WTC11 (cell line): ENCODE results near the gene GOLGA2. TPM values are rescaled to one million over a fixed set of nuclear protein-coding genes. Genes with fewer than 3 reads are reported as not detected.

Source experiments
- ATAC-seq: fragments of 200-7000 bp; cut with Tn5 transposase; 2 replicates; pipeline ENCODE4 v1.10.0; 2021; ENCODE audit warnings: mild to moderate bottlenecking, moderate library complexity
- CTCF ChIA-PET: fragments of 300-600 bp; sonication (Branson Sonifier 250); formaldehyde crosslinking; loops from one replicate; lab custom pipeline; 2021; ENCODE audit warnings: antibody characterized with exemption; lab: Charles Lee
- POLR2A ChIA-PET: fragments of 350-600 bp; sonication (Branson Sonifier 250); formaldehyde crosslinking; loops from one replicate; lab custom pipeline; 2021; ENCODE audit warnings: antibody characterized with exemption; lab: Charles Lee
- DNase-seq: peaks from one replicate; pipeline ENCODE4 v3.0.0; 2021; ENCODE audit warnings: low spot score
- H3K27ac Mint-ChIP-seq: 2 replicates; pipeline ENCODE4 v1.8.0; 2021; ENCODE audit warnings: mixed read lengths
- H3K27me3 Mint-ChIP-seq: 2 replicates; pipeline ENCODE4 v1.8.0; 2021; ENCODE audit warnings: low read depth, mild to moderate bottlenecking, moderate library complexity, mixed read lengths
- H3K36me3 Mint-ChIP-seq: 2 replicates; pipeline ENCODE4 v1.8.0; 2021; ENCODE audit warnings: mixed read lengths
- H3K4me1 Mint-ChIP-seq: 2 replicates; pipeline ENCODE4 v1.8.0; 2022; ENCODE audit warnings: mixed read lengths
- H3K4me3 Mint-ChIP-seq: 2 replicates; pipeline ENCODE4 v1.8.0; 2021; ENCODE audit warnings: mild to moderate bottlenecking, moderate library complexity, mixed read lengths
- H3K9me3 Mint-ChIP-seq: 2 replicates; pipeline ENCODE4 v1.8.0; 2021; ENCODE audit warnings: mixed read lengths
- ATF2 ChIP-seq: sonication (generic); formaldehyde crosslinking; IDR thresholded peaks from 2 replicates; pipeline ENCODE4 v1.8.1; 2022; ENCODE audit warnings: low read depth, missing genetic modification reagents, borderline replicate concordance
- CDX4 ChIP-seq: fragments of 250-450 bp; sonication (Bioruptor Pico); IDR thresholded peaks from 2 replicates; pipeline ENCODE4 v1.9.0; 2021; ENCODE audit warnings: moderate library complexity, mild to moderate bottlenecking, inconsistent platforms, borderline replicate concordance
- CREB1 ChIP-seq: sonication (generic); formaldehyde crosslinking; IDR thresholded peaks from 2 replicates; pipeline ENCODE4 v1.8.0; 2023; ENCODE audit warnings: mild to moderate bottlenecking, missing genetic modification reagents
- CREM ChIP-seq: sonication (generic); formaldehyde crosslinking; IDR thresholded peaks from 2 replicates; pipeline ENCODE4 v1.8.1; 2022; ENCODE audit warnings: mild to moderate bottlenecking, missing genetic modification reagents, moderate library complexity
- E2F1 ChIP-seq: sonication (generic); formaldehyde crosslinking; IDR thresholded peaks from 2 replicates; pipeline ENCODE4 v1.8.0; 2022; ENCODE audit warnings: mild to moderate bottlenecking, missing genetic modification reagents
- ELF4 ChIP-seq: sonication (generic); formaldehyde crosslinking; IDR thresholded peaks from 2 replicates; pipeline ENCODE4 v1.8.1; 2022; ENCODE audit warnings: low read depth, mild to moderate bottlenecking, moderate library complexity, missing genetic modification reagents
- IRF2 ChIP-seq: sonication (generic); formaldehyde crosslinking; IDR thresholded peaks from 2 replicates; pipeline ENCODE4 v1.8.0; 2022; ENCODE audit warnings: low read depth, missing genetic modification reagents, borderline replicate concordance
- JAZF1 ChIP-seq: fragments of 250-450 bp; sonication (Bioruptor Pico); IDR thresholded peaks from 2 replicates; pipeline ENCODE4 v1.9.0; 2021; ENCODE audit warnings: moderate library complexity, mild to moderate bottlenecking, inconsistent platforms
- RELA ChIP-seq: sonication (generic); formaldehyde crosslinking; IDR thresholded peaks from 2 replicates; pipeline ENCODE4 v1.8.1; 2022; ENCODE audit warnings: missing genetic modification reagents, mild to moderate bottlenecking, borderline replicate concordance
- TEAD1 ChIP-seq: sonication (generic); formaldehyde crosslinking; IDR thresholded peaks from 2 replicates; pipeline ENCODE4 v1.8.0; 2022; ENCODE audit warnings: mild to moderate bottlenecking, missing genetic modification reagents
- USF2 ChIP-seq: sonication (generic); formaldehyde crosslinking; IDR thresholded peaks from 2 replicates; pipeline ENCODE4 v1.8.1; 2023; ENCODE audit warnings: mild to moderate bottlenecking, missing genetic modification reagents, moderate library complexity
- ZBTB43 ChIP-seq: sonication (generic); formaldehyde crosslinking; IDR thresholded peaks from 2 replicates; pipeline ENCODE4 v1.8.1; 2023; ENCODE audit warnings: mild to moderate bottlenecking, missing genetic modification reagents
- total RNA-seq: library from RNA; stranded (reverse); gene quantifications from 3 replicates; pipeline ENCODE4 v1.2.3, GENCODE V29; 2021

Gene GOLGA2
- total RNA-seq, 1 experiment from 2014 or later, result 66.3 TPM

GRCh38 chr9:128242828-128243214, 33.0 kb downstream of the GOLGA2 start (continued):
- no peak for TF ChIP-seq CDX4
- no peak for TF ChIP-seq CREB1 (CRISPR knock-in tag)
- TF ChIP-seq IRF2 (CRISPR knock-in tag), result no peak
- TF ChIP-seq RELA (CRISPR knock-in tag), result no peak

GRCh38 chr9:128242124-128242523, 33.7 kb downstream of the GOLGA2 start:
- ATAC-seq, result no peak
- Mint-ChIP-seq H3K27ac (no peak overlapping the region), H3K27me3 (no peaks in the 10 kb centered on the region), H3K4me3 (no peak overlapping the region), H3K9me3 (no peaks in the 10 kb centered on the region), H3K36me3 (peaks cover 5% of the 10 kb centered on the region), H3K4me1 (peaks cover 15% of the 10 kb centered on the region)
- no peak for DNase-seq
- TF ChIP-seq TEAD1 (CRISPR knock-in tag), result no peak
- no peak for TF ChIP-seq ELF4
- no peak for TF ChIP-seq JAZF1 (CRISPR knock-in tag)
- no peak for TF ChIP-seq CDX4
- no peak for TF ChIP-seq E2F1
- TF ChIP-seq CREM (CRISPR knock-in tag), result no peak
- no peak for TF ChIP-seq USF2
- ChIA-PET CTCF (interaction anchor here (1.4 to 2.7 kb wide), 3 partner anchors 13 to 124 kb away, joined by 3 to 7 read pairs (median 4); no protein-coding TSS in a partner anchor), POLR2A (no interaction called here)

- Mint-ChIP-seq H3K27me3 (peaks cover 4% of the 10 kb centered on the region), H3K9me3 (no peaks in the 10 kb centered on the region), H3K36me3 (peaks cover 8% of the 10 kb centered on the region), H3K4me3 (no peak overlapping the region), H3K27ac (no peak overlapping the region), H3K4me1 (0 out of 2 replicates have a peak, but pooled peaks cover 4% of the 10 kb centered on the region)
- POLR2A ChIA-PET, result interaction anchor here (2.0 kb wide), 1 partner anchor 16 kb away, joined by 7 read pairs; no protein-coding TSS in a partner anchor
- ATAC-seq (peak; percentile 11), DNase-seq (no peak)
- TF ChIP-seq ZBTB43 (CRISPR knock-in tag) (no peak), ATF2 (CRISPR knock-in tag) (no peak)
- CTCF ChIA-PET, result interaction anchor here (2.0 kb wide), 1 partner anchor 21 kb away, joined by 6 read pairs; no protein-coding TSS in a partner anchor
Measured at GRCh38 chr9:128233817-128234406, 41.9 kb downstream of the GOLGA2 start.
